ENCODE results near the gene MRPL44.

The MRPL44 gene

GRCh38 chr2:223994562-223995162, 37.4 kb downstream of the MRPL44 start:
- Histone ChIP-seq H2AFZ (ENCODE audit: low read depth, low read length) (no peak overlapping the region), H3K14ac (ENCODE audit: low read length in 2 of 2) (no peak overlapping the region)
- WGBS: 97% methylated on average over 4 of the region's 4 CpGs

GRCh38 chr2:223995569-223995968, 38.3 kb downstream of the MRPL44 start:
- Histone ChIP-seq H4K91ac (ENCODE audit: low read length) (no peak overlapping the region), H2AFZ (ENCODE audit: low read depth, low read length) (no peak overlapping the region), H2BK5ac (ENCODE audit: low read depth, low read length, poor library complexity, severe bottlenecking) (no peak overlapping the region), H3K27me3 (ENCODE audit: control insufficient read depth in 1 of 2, insufficient read depth in 1 of 2, low read length in 2 of 2) (no peaks in the 10 kb centered on the region), H3K9ac (ENCODE audit: low read length) (peak overlapping the region; percentile 36), H2BK120ac (ENCODE audit: low read depth, low read length) (no peak overlapping the region), H3K4me2 (ENCODE audit: low read length, poor library complexity, severe bottlenecking) (no peak overlapping the region), H2BK15ac (ENCODE audit: low read depth, poor library complexity, severe bottlenecking) (no peak overlapping the region), H3K18ac (ENCODE audit: low read depth in 1 of 2, low read length in 2 of 2) (no peak overlapping the region), H3K36me3 (ENCODE audit: control insufficient read depth in 1 of 2, insufficient read depth in 2 of 2, low read depth in 1 of 2, low read length in 2 of 2) (peaks cover 23 to 85% of the 10 kb centered on the region in 2 experiments), H4K8ac (ENCODE audit: low read length) (no peak overlapping the region), H2AK5ac (ENCODE audit: low read length, severe bottlenecking) (no peak overlapping the region), H3K14ac (ENCODE audit: low read length in 2 of 2) (no peak overlapping the region), H3K79me1 (replicated peaks; ENCODE audit: low read length, poor library complexity, severe bottlenecking) (peaks cover 8% of the 10 kb centered on the region), H3K23ac (ENCODE audit: low read length in 2 of 2) (no peak overlapping the region), H3K4me3 (ENCODE audit: insufficient read depth in 1 of 2, low read depth in 1 of 2, low read length in 2 of 2) (no peak overlapping the region), H3K27ac (ENCODE audit: low read length, poor library complexity, severe bottlenecking) (no peak overlapping the region), H3K4me1 (ENCODE audit: control insufficient read depth, insufficient read depth, low read depth, low read length) (peaks cover 13% of the 10 kb centered on the region), H3K4ac (ENCODE audit: low read depth in 1 of 2, low read length in 2 of 2) (no peak overlapping the region), H3K9me3 (ENCODE audit: control insufficient read depth, low read length) (no peaks in the 10 kb centered on the region), H2BK12ac (ENCODE audit: low read length in 2 of 2) (no peak overlapping the region)
- peak; percentile 67 for DNase-seq
- 80% methylated on average over 4 of the region's 5 CpGs for WGBS

More at GRCh38 chr2:223994562-223995162, 37.4 kb downstream of the MRPL44 start:
- no peak overlapping the region for H3K4ac ChIP-seq (ENCODE audit: low read depth in 1 of 2, low read length in 2 of 2)
- peaks cover 23 to 85% of the 10 kb centered on the region in 2 experiments for H3K36me3 ChIP-seq (ENCODE audit: control insufficient read depth in 1 of 2, insufficient read depth in 2 of 2, low read depth in 1 of 2, low read length in 2 of 2)
- H2AK5ac ChIP-seq (ENCODE audit: low read length, severe bottlenecking): peak overlapping the region; percentile 1
- H2BK15ac ChIP-seq (ENCODE audit: low read depth, poor library complexity, severe bottlenecking): no peak overlapping the region
- H3K79me1 ChIP-seq (replicated peaks; ENCODE audit: low read length, poor library complexity, severe bottlenecking): peaks cover 9% of the 10 kb centered on the region
- H4K8ac ChIP-seq (ENCODE audit: low read length): no peak overlapping the region
- peak overlapping the region; percentile 36 for H3K9ac ChIP-seq (ENCODE audit: low read length)
- H3K23ac ChIP-seq (ENCODE audit: low read length in 2 of 2): no peak overlapping the region
- H2BK12ac ChIP-seq (ENCODE audit: low read length in 2 of 2): no peak overlapping the region
- H3K9me3 ChIP-seq (ENCODE audit: control insufficient read depth, low read length): no peaks in the 10 kb centered on the region
- peaks cover 13% of the 10 kb centered on the region for H3K4me1 ChIP-seq (ENCODE audit: control insufficient read depth, insufficient read depth, low read depth, low read length)
- no peak overlapping the region for H3K4me3 ChIP-seq (ENCODE audit: insufficient read depth in 1 of 2, low read depth in 1 of 2, low read length in 2 of 2)
- no peak overlapping the region for H2BK5ac ChIP-seq (ENCODE audit: low read depth, low read length, poor library complexity, severe bottlenecking)
- H3K4me2 ChIP-seq (ENCODE audit: low read length, poor library complexity, severe bottlenecking): no peak overlapping the region
- no peaks in the 10 kb centered on the region for H3K27me3 ChIP-seq (ENCODE audit: control insufficient read depth in 1 of 2, insufficient read depth in 1 of 2, low read length in 2 of 2)
- H4K91ac ChIP-seq (ENCODE audit: low read length): no peak overlapping the region
- no peak for DNase-seq
- H3K27ac ChIP-seq (ENCODE audit: low read length, poor library complexity, severe bottlenecking): no peak overlapping the region
- H2BK120ac ChIP-seq (ENCODE audit: low read depth, low read length): no peak overlapping the region
- H3K18ac ChIP-seq (ENCODE audit: low read depth in 1 of 2, low read length in 2 of 2): peak overlapping the region in 1 of 2 experiments; percentile 7

- Histone ChIP-seq H3K36me3 (ENCODE audit: control insufficient read depth in 1 of 2, insufficient read depth in 2 of 2, low read depth in 1 of 2, low read length in 2 of 2) (peaks cover 27 to 85% of the 10 kb centered on the region in 2 experiments), H2BK120ac (ENCODE audit: low read depth, low read length) (no peak overlapping the region), H3K14ac (ENCODE audit: low read length in 2 of 2) (no peak overlapping the region), H3K79me1 (replicated peaks; ENCODE audit: low read length, poor library complexity, severe bottlenecking) (peaks cover 12% of the 10 kb centered on the region), H3K23ac (ENCODE audit: low read length in 2 of 2) (no peak overlapping the region), H4K91ac (ENCODE audit: low read length) (no peak overlapping the region), H3K18ac (ENCODE audit: low read depth in 1 of 2, low read length in 2 of 2) (no peak overlapping the region), H2AK5ac (ENCODE audit: low read length, severe bottlenecking) (no peak overlapping the region), H4K8ac (ENCODE audit: low read length) (no peak overlapping the region), H2BK15ac (ENCODE audit: low read depth, poor library complexity, severe bottlenecking) (no peak overlapping the region), H3K27ac (ENCODE audit: low read length, poor library complexity, severe bottlenecking) (no peak overlapping the region), H3K9ac (ENCODE audit: low read length) (no peak overlapping the region), H3K9me3 (ENCODE audit: control insufficient read depth, low read length) (no peaks in the 10 kb centered on the region), H3K4ac (ENCODE audit: low read depth in 1 of 2, low read length in 2 of 2) (no peak overlapping the region), H3K4me2 (ENCODE audit: low read length, poor library complexity, severe bottlenecking) (no peak overlapping the region), H2BK5ac (ENCODE audit: low read depth, low read length, poor library complexity, severe bottlenecking) (no peak overlapping the region), H3K27me3 (ENCODE audit: control insufficient read depth in 1 of 2, insufficient read depth in 1 of 2, low read length in 2 of 2) (no peaks in the 10 kb centered on the region), H3K4me1 (ENCODE audit: control insufficient read depth, insufficient read depth, low read depth, low read length) (peaks cover 13% of the 10 kb centered on the region), H2AFZ (ENCODE audit: low read depth, low read length) (no peak overlapping the region), H3K4me3 (ENCODE audit: insufficient read depth in 1 of 2, low read depth in 1 of 2, low read length in 2 of 2) (no peak overlapping the region), H2BK12ac (ENCODE audit: low read length in 2 of 2) (no peak overlapping the region)
- over 99% methylated on average over 6 of the region's 6 CpGs for WGBS
- no peak for DNase-seq
These were observed 39.1 kb downstream of the MRPL44 start for GRCh38 chr2:223996391-223996790.

GRCh38 chr2:223997938-223998337, 40.7 kb downstream of the MRPL44 start:
- H3K18ac ChIP-seq (ENCODE audit: low read depth in 1 of 2, low read length in 2 of 2): no peak overlapping the region
- WGBS: 84% methylated on average over 4 of the region's 5 CpGs

More at GRCh38 chr2:223997938-223998337, 40.7 kb downstream of the MRPL44 start:
- Histone ChIP-seq H2BK120ac (ENCODE audit: low read depth, low read length) (no peak overlapping the region), H2BK12ac (ENCODE audit: low read length in 2 of 2) (no peak overlapping the region), H3K4ac (ENCODE audit: low read depth in 1 of 2, low read length in 2 of 2) (no peak overlapping the region), H3K23ac (ENCODE audit: low read length in 2 of 2) (no peak overlapping the region), H3K27me3 (ENCODE audit: control insufficient read depth in 1 of 2, insufficient read depth in 1 of 2, low read length in 2 of 2) (no peaks in the 10 kb centered on the region), H3K9me3 (ENCODE audit: control insufficient read depth, low read length) (no peaks in the 10 kb centered on the region), H3K9ac (ENCODE audit: low read length) (no peak overlapping the region), H2AFZ (ENCODE audit: low read depth, low read length) (no peak overlapping the region), H4K91ac (ENCODE audit: low read length) (no peak overlapping the region), H2BK15ac (ENCODE audit: low read depth, poor library complexity, severe bottlenecking) (no peak overlapping the region), H3K4me1 (ENCODE audit: control insufficient read depth, insufficient read depth, low read depth, low read length) (peaks cover 13% of the 10 kb centered on the region), H3K27ac (ENCODE audit: low read length, poor library complexity, severe bottlenecking) (no peak overlapping the region), H2AK5ac (ENCODE audit: low read length, severe bottlenecking) (no peak overlapping the region), H3K14ac (ENCODE audit: low read length in 2 of 2) (no peak overlapping the region), H4K8ac (ENCODE audit: low read length) (peak overlapping the region; percentile 15), H3K4me2 (ENCODE audit: low read length, poor library complexity, severe bottlenecking) (no peak overlapping the region), H3K36me3 (ENCODE audit: control insufficient read depth in 1 of 2, insufficient read depth in 2 of 2, low read depth in 1 of 2, low read length in 2 of 2) (peaks cover 28 to 78% of the 10 kb centered on the region in 2 experiments), H3K79me1 (replicated peaks; ENCODE audit: low read length, poor library complexity, severe bottlenecking) (peaks cover 11% of the 10 kb centered on the region), H2BK5ac (ENCODE audit: low read depth, low read length, poor library complexity, severe bottlenecking) (no peak overlapping the region), H3K4me3 (ENCODE audit: insufficient read depth in 1 of 2, low read depth in 1 of 2, low read length in 2 of 2) (no peak overlapping the region)
- peak; percentile 41 for DNase-seq
